Measurements from ENCODE around the gene DND1.

- TF ChIP-seq, protein P1, sequence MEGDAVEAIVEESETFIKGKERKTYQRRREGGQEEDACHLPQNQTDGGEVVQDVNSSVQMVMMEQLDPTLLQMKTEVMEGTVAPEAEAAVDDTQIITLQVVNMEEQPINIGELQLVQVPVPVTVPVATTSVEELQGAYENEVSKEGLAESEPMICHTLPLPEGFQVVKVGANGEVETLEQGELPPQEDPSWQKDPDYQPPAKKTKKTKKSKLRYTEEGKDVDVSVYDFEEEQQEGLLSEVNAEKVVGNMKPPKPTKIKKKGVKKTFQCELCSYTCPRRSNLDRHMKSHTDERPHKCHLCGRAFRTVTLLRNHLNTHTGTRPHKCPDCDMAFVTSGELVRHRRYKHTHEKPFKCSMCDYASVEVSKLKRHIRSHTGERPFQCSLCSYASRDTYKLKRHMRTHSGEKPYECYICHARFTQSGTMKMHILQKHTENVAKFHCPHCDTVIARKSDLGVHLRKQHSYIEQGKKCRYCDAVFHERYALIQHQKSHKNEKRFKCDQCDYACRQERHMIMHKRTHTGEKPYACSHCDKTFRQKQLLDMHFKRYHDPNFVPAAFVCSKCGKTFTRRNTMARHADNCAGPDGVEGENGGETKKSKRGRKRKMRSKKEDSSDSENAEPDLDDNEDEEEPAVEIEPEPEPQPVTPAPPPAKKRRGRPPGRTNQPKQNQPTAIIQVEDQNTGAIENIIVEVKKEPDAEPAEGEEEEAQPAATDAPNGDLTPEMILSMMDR (IDR thresholded peaks at IDR 0.05), result no peak
- TF ChIP-seq POLR2A (IDR thresholded peaks at IDR 0.05), result no peak
Measured at GRCh38 chr5:140641716-140642115, 31.7 kb downstream of the DND1 start.

Data from esophagus squamous epithelium (tissue), 4 donors.